ENCODE measurements around the gene MOXD1.
"Not testable (repeated sequence)": the region's sequence is repeated elsewhere in the genome, so short reads cannot be mapped to it uniquely, and the experiment has no call there.

The MOXD1 gene

DNA sequence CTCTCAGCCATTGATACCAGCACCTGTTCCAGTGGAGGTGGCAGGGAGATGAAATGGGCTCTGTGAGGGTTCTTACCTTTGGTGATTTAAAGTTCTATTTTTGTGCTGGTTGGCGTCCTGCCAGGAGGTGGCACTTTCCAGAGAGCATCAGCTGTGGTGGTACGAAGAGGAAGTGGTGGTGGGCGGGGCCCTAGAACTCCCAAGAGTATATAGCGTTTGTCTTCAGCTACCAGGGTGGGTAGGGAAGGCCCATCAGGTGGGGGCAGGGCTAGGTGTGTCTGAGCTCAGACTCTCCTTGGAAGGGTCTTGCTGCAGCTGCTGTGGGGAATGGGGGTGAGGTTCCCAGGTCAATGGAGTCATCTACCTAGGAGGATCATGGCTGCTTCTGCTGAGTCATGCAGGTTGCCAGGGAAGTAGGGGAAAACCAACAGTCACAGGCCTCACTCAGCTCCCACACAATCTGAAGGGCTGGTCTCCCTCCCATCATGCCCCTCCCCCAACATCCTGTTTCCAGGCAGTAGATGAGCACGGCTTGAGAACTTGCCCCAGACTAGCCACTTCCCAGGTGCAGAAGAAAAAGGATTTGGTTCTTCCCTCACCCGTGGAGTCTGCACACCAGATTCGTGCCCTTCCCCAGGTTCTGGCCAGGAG is 46.6 kb downstream of the MOXD1 start:
- DNase-seq (ENCODE audit: low read depth): peak; percentile 22

DNA sequence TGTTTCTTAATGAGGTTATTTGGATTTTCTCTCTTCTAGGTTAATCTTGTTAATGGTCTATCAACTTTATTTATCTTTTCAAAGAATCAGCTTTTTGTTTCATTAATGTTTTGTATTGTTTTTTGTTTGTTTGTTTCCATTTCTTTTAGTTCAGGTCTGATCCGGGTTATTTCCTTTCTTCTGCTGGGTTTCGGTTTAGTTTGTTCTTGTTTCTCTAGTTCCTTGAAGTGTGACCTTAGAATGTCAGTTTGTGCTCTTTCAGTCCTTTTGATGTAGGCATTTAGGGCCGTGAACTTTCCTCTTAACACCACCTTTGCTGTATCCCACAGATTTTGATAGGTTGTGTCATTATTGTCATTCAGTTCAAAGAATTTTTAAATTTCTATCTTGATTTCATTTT is 49.3 kb downstream of the MOXD1 start:
- not testable (repeated sequence) for DNase-seq (ENCODE audit: low read depth)

DNA sequence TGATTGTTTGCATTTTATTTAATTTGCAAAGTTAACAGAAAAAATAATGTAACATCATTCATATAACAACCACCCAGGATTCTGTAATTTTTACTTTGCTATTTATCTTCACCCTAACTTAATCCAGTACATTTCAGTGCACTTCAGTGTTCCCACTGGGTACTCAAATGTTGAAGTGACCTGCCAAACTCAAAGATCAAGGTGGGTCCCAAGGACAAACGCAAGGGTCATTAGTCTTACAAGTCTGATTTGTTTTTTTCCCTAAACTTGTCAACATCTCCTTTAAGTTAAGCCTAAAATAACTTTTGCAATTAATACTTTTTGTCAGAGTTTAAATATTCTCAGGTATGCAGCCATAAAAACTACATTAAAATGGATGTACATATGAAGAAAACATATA is 53.0 kb downstream of the MOXD1 start:
- no peak for DNase-seq (ENCODE audit: low read depth)

DNA sequence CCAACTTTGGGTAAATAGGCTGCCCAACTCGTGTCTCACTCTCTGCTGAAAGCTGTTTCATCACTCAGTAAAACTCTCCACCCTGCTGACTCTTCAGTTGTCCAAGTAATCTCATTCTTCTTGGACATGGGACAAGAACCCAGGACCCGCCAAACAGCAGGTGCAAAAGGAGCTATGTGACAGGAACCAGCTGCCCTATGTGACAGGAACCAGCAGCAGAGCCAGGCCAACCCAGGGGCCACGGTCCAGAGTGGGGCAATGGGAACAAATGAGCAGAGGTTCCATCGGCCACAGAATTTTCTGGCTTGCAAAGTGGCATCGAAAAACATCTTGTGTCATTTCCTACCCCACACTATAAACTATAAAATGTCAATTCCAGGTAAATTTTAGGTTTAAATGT is 56.5 kb downstream of the MOXD1 start:
- DNase-seq (ENCODE audit: low read depth): no peak

DNA sequence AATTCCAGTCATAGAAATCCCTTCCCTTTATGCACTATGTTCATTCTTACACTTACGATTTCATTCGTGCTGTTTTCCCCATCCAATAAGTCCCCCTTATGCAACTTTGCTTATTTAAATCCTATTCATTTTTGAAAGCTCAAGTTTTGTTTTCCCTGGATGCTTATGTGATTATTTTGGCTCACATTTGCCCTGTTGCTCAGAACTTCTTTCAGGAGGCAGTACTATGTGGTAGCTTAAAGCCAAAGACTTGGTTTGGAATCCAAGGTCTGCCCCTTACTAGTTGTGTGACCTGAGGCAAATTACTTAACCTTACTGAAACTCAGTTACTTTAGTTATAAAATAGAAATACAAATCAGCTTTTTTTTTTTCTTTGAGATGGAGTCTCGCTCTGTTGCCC is 59.6 kb downstream of the MOXD1 start:
- DNase-seq (ENCODE audit: low read depth): no peak

DNA sequence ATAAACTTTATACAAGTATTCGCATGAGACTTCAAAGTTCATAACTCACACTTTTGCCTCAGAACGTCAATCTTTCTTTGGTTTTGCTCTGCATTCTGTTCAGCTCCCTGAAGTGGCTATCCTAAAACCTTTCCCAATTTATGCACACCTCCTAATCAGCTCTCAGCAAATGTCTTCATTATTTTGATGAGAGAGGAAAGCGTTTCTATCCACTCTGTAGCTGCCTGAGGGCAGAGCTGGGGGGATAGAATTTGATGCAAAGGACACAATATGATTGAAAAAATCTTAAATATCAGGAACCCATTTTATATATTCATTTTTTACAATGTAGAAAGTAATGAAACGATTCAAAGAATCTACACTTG is 66.8 kb downstream of the MOXD1 start:
- DNase-seq (ENCODE audit: low read depth): no peak

DNA sequence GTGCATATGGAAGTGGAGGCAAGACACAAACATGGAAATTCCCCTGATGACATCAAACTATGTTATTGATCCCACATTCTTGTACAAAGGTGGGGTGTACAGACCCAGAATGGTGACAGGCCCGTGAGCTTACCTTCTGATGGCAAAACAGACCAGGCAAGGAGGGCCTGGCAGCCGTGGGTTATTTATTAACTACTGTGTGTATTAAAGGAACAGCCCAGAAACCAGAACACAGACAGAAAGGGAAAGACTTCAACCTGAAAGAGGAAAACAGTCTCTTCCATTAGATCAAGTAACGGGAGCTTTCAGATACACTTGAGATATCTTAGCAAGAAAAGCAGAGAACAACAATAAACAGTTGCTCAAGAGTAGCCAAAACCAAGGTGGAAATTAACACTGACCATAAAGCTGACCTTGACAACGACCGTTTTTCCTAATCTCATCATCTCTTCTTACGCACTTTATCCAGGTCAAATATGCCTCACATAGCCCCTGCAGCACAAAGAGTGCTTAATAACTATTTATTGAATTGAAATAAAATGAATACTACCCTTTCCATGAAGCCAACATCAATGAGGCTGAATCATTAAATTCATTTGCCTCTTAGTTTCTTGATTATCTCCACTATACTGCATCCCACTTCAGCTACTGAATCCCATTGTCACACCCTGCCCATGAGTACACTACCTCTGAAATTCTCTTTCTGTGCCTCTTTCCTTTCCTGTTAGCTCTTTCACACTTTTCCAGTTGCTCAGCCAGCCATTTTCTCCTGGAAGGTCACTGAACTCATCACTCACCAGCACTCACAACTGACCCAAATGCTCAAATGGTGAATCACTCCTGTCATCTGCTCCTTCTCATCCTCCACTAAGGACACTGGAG is 67.4 kb downstream of the MOXD1 start:
- DNase-seq (ENCODE audit: low read depth): peak; percentile 97

DNA sequence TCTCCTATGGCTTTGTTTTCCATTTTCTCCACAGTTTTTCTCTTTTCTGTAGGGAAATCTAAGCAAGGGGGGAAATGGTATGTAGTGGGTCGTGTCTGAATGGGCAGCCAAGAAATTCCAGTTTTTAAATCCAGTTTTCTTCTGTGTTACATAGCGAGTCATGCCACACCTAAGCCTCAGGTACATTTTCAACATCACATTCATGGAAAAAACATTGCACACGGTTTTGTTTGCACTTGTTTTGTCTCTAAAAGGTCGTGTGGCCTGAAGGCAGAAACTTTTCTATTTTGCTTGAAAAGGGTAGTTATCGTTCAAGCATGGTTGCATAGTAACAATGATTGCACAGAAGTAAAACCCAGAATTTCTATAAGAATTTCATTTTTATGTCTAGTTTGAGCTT is 70.5 kb downstream of the MOXD1 start:
- no peak for DNase-seq (ENCODE audit: low read depth)

DNA sequence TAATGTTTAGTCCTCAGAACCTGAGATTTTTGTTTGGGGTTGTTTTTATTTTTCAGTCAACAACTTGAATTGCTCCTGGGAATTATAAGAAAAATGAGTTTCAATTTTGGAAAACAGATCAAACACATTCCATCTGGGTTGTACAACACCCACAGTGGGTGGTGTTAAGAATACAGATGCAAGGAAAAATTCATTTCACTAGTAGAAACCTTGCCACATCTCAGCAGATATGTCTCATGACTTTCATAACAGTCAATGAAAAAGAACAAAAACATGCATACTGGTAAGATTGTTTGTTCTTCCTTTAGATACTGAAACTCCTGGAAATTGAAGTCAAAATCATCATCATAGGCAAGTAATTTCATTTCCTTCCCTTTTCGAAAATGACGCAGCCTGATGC is 78.9 kb downstream of the MOXD1 start:
- no peak for DNase-seq (ENCODE audit: low read depth)

DNA sequence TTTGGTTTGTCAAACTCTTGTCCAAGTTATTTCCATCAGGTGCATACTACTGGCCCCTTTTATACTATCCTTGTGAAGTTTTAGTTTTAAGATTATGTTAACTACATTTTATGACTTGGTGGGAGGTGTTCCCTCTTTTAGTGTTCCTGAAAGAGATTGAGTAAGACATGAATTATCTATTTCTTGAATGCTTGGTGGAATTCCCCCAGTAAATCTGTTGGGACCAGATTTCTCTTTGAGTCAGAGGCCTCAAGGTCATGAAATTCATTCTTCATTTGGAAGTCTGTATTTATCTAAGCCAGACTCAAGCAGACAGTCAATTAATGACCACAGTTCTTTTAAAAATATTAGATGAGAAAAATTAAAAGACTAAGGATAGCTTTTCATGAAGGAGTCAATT is 81.3 kb downstream of the MOXD1 start:
- DNase-seq (ENCODE audit: low read depth): peak; percentile 33

DNA sequence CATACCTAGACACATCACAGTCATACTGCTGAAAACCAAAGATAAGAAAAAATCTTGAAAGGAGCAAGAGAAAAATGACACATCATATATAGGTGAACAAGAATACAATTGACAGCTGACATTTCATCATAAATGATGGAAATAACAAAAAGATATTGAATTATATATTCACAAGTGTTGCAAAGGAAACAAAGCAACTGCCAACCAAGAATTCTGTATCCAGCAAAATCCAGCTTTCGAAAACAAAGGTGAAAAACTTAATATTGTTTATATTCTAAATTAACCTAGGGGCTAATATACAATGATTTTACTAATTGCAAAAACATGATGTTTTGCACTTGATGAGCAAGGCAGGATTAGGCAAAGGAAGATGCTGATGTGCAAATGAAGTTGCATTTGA is 84.3 kb downstream of the MOXD1 start:
- DNase-seq (ENCODE audit: low read depth): no peak

DNA sequence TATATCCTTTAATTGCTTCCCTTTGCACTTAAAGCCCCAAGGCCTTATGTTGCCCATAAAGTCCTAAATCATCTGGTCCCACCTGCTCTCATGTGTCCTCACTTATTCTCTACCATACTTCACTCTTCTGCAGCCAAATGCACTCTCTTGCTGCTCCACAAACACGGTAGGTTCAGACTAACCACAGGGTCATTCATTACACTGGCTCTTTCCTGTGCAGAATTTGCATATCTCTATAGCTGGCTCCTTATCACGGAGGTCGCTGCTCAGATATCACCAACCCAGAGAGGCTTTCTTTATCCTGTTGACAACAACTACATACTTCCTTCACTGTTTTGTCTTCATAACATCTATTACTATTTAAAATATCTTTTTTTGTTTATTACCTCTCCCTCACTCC is 86.8 kb downstream of the MOXD1 start:
- DNase-seq (ENCODE audit: low read depth): no peak

DNA sequence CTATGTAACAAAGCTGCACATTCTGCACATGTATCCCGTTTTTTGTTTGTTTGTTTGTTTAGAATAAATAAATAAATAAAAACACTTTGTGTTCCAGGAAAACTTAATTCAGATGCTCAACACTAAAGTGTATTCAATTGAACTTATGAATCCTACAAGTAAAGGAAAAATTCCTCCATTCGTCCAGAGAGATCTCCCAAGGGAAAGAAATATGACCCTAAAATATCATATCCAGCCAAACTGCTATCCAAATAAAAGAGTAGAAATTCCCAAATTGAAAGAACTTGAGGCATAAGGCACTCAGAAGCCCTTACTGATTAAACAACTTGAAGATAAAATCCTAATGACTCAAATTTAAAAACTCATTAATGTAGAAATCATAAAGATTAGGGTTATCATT is 90.4 kb downstream of the MOXD1 start:
- DNase-seq (ENCODE audit: low read depth): no peak

DNA sequence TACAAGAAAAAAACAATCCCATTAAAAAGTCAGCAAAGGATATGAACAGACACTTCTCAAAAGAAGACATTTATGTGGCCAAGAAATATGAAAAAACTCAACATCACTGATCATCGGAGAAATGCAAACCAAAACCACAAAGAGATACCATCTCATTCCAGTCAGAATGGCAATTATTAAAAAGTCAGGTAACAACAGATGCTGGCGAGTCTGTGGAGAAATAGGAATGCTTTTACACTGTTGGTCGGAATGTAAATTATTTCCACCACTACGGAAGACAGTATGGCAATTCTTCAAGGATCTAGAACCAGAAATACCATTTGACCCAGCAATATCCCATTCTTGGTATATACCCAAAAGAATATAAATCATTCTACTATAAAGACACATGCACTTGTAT is 91.1 kb downstream of the MOXD1 start:
- not testable (repeated sequence) for DNase-seq (ENCODE audit: low read depth)

DNA sequence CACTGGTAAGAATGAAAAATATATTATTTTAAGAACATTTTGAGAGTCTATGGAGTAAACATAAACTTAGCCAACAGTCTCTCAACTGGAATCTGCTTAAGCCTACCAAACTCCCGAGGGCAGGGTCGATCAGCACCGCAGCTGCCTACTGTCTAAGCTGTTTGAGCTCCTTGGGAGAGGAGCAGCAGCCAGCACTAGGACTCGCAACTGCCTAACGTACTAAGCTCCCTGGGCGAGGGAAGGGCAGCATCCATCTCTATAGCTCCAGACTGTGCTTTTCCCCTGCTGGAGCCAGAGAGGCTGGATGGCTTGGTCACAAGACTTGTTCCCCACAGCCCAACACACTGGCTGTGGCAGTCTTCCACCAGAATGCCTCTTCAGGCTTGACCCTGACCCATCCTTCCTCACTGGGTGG is 96.4 kb downstream of the MOXD1 start:
- DNase-seq (ENCODE audit: low read depth): no peak

DNA sequence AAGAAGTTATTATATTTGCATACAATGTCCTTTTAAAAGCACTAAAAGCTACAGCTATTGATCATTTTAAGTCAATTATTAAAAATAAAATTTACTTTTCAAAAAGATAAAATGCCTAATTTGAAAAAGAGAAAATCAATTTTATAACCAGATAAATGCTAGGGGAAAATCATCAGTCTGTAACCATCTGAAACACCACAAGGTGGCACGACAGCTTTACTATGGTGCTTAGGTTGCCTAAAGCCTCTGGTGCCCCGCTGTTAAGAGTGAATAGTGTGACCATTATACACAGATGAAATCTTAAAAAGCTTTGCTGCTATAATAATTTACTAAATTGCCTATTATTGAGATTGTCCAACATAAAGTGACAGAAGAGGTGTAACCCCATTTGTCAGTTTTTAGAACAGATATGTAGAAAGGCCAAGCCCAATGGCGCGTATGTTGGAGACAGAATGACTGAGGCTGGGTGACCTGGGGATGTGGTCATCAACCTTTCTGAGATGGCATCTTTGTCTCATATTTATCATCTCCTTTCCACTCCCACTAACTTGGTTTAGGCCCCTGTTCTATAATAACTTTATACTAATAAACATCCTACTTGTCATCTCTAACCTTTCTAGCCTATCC is 100.8 kb downstream of the MOXD1 start:
- peak; percentile 71 for DNase-seq (ENCODE audit: low read depth)

DNA sequence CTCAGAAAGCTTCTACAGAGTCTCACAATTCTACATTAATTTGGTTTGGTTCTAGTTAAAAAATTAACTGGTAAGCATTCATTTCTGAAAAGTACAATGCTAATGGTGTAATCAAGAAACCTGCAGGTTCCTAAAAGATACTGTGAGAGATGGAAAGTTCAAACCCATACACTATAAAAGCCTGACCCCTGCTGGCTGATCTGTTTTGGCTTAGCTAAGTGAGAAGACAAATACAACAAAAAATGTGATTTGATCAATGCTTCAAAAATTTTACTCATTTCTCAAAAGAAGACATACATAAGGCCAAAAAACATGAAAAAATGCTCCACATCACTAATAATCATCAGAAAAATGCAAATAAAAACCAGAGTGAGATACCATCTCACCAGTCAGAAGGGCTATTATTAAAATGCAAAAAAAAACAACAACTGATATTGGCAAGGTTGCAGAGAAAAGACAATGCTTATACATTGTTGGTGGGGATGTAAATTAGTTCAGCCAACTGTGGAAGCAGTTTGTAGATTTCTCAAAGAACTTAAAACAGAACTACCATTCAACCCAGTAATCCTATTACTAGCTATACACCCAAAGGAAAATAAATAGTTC is 102.8 kb downstream of the MOXD1 start:
- peak; percentile 66 for DNase-seq (ENCODE audit: low read depth)

DNA sequence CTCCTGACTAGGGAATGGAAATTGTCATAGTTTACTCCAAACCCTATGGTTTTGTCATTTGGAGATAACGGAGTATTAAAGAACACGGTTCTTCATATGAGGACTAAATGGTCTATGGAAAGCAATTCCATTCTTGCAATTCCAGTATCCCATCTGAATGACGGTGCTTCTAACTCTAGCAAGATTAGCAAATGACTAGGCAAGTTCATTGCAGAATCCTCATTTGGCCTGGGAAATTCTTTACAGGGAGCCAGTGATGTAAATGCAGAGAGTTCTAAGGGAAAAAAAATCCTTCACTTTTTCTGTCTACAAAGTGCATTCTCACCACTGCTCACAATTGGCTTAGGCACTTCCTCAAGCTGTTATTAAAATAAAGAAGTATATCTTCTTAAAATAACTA is 111.5 kb downstream of the MOXD1 start:
- no peak for DNase-seq (ENCODE audit: low read depth)

DNA sequence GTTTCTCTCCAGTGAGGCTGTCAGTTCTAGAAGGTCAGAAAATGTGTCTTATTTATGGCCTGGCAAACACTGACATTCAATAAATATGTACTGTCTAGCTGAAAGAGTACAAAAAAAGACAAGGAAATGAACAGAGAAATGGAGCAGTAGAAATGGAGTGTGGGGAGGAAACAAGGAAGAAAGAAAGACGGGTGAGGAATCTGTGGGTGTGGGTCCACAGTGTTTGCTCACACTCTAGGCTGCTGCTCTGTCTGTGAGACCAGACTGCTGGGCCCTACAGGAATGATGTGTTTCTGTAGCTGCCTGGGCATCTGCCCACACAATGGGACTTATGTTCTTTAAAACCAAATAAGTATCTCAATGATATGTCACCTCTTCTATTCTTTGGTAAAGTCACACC is 114.2 kb downstream of the MOXD1 start:
- DNase-seq (ENCODE audit: low read depth): no peak

DNA sequence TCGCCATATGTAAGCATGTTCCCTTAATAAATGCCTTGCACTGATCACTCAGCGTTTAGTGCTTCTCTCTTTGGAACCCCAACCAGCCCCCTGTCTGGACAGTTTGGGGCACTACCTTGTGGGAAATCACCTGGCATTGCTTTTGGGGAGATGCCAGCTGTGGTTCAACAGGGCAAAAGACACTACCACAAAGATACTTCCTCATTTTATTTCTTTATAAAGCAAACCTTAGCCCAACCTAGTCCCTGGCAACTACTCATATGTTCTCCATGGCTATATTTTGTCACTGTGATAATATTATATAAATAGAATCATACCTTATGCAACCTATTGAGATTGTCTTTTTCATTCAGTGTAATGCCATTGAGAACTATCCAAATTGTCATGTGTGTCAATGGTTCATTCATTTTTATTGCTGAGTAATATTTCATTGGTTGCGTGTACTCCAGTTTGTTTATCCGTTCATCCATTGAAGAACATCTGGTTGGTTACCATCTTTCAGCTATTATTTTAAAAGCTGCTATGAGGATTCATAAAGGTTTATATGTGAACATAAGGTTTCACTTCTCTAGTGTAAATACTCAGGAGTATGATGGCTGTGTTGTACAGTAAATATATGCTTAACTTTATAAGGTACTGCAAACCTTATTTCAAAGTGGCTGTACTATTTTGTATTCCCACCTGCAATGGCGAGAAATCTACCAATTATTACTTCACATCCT is 114.8 kb downstream of the MOXD1 start:
- no peak for DNase-seq (ENCODE audit: low read depth)

DNA sequence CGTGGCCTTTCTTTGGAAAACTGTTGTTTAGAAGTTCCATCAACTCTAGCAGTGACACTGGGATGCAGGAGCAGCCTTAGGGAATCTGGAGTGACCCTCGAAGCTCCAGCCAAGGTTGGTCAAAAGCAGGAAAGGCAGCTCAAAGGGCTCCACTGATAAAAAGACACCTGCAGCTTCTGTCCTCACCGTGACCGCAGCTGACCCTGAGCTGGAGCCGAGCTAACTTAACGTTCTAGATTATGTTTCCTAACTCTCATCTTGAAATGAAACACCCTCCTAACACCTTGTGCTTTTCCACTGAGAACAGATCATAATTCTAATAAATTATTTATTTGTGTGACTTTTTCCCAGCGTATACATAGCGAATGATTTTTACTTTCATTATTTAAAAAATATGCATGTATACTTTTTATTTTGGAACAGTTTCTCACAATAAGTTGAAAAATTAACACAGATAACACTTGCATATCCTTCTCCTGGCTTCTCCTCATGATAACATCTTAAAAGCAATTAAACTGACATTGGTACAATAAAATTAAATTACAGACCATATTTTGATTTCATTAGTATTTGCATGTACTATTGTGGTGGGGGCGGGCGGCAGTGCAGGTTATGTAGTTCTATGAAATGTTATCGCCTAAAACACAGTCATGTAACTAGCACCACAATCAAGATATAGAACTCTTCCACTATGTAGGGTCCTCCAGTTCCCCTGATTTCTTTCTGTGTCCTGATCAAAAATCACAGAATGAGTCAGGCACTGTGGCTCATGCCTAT is 116.1 kb downstream of the MOXD1 start:
- no peak for DNase-seq (ENCODE audit: low read depth)

All from ELR (cell line).